ENCODE data around the gene ZNF667. TPM values are rescaled to one million over a fixed set of nuclear protein-coding genes. Genes with fewer than 3 reads are reported as not detected.

Gene ZNF667
- polyA plus RNA-seq, 1 experiment = 1.9 TPM

- TF ChIP-seq, protein P1, sequence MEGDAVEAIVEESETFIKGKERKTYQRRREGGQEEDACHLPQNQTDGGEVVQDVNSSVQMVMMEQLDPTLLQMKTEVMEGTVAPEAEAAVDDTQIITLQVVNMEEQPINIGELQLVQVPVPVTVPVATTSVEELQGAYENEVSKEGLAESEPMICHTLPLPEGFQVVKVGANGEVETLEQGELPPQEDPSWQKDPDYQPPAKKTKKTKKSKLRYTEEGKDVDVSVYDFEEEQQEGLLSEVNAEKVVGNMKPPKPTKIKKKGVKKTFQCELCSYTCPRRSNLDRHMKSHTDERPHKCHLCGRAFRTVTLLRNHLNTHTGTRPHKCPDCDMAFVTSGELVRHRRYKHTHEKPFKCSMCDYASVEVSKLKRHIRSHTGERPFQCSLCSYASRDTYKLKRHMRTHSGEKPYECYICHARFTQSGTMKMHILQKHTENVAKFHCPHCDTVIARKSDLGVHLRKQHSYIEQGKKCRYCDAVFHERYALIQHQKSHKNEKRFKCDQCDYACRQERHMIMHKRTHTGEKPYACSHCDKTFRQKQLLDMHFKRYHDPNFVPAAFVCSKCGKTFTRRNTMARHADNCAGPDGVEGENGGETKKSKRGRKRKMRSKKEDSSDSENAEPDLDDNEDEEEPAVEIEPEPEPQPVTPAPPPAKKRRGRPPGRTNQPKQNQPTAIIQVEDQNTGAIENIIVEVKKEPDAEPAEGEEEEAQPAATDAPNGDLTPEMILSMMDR (IDR thresholded peaks at IDR 0.05; ENCODE audit: insufficient read depth, low read depth, low read length) = no peak
- peak within 1 kb of the TSS; percentile 70 for H3K4me3 ChIP-seq (ENCODE audit: low read depth, low read length)
- DNase-seq (ENCODE audit: low read depth) = peak; percentile 82
- POLR2A ChIA-PET = no interaction called here
- H3K27me3 ChIP-seq (ENCODE audit: control insufficient read depth, insufficient read depth, low read length) = no peaks in the 10 kb centered on the region
- H3K36me3 ChIP-seq (ENCODE audit: control insufficient read depth, insufficient read depth, low read length) = peaks cover 6% of the 10 kb centered on the region
- CTCF ChIA-PET = no interaction called here
Observed at GRCh38 chr19:56403764-56404704, 73.1 kb downstream of the ZNF667 start, which contains the start of gene ZNF583. TSS of gene ZNF583 (plus strand) at chr19:56404332. CDS start at chr19:56407115, 2,783 bp downstream.

GRCh38 chr19:56403261-56403660 is 73.9 kb downstream of the ZNF667 start:
- POLR2A ChIA-PET = no interaction called here

GRCh38 chr19:56400485-56400884 is 76.7 kb downstream of the ZNF667 start:
- POLR2A ChIA-PET = no interaction called here
- CTCF ChIA-PET = no interaction called here

More at GRCh38 chr19:56403261-56403660, 73.9 kb downstream of the ZNF667 start:
- CTCF ChIA-PET = no interaction called here
- peaks cover 4% of the 10 kb centered on the region; the same call in 1 of the 2 replicates for H3K36me3 ChIP-seq (ENCODE audit: control insufficient read depth, insufficient read depth, low read length)
- H3K27me3 ChIP-seq (ENCODE audit: control insufficient read depth, insufficient read depth, low read length) = no peaks in the 10 kb centered on the region
- H3K4me3 ChIP-seq (ENCODE audit: low read depth, low read length) = peak overlapping the region; percentile 70
- DNase-seq (ENCODE audit: low read depth) = no peak
- TF ChIP-seq, protein P1 (IDR thresholded peaks at IDR 0.05; ENCODE audit: insufficient read depth, low read depth, low read length) = no peak

GRCh38 chr19:56398809-56399208 is 78.3 kb downstream of the ZNF667 start:
- H3K36me3 ChIP-seq (ENCODE audit: control insufficient read depth, insufficient read depth, low read length) = peaks cover 3% of the 10 kb centered on the region; the same call in 1 of the 2 replicates
- no peaks in the 10 kb centered on the region for H3K27me3 ChIP-seq (ENCODE audit: control insufficient read depth, insufficient read depth, low read length)
- no peak for DNase-seq (ENCODE audit: low read depth)
- H3K4me3 ChIP-seq (ENCODE audit: low read depth, low read length) = no peak overlapping the region
- CTCF ChIA-PET = no interaction called here
- POLR2A ChIA-PET = no interaction called here
- TF ChIP-seq, protein P1 (IDR thresholded peaks at IDR 0.05; ENCODE audit: insufficient read depth, low read depth, low read length) = no peak

More at GRCh38 chr19:56400485-56400884, 76.7 kb downstream of the ZNF667 start:
- no peak overlapping the region for H3K4me3 ChIP-seq (ENCODE audit: low read depth, low read length)
- DNase-seq (ENCODE audit: low read depth) = no peak
- H3K36me3 ChIP-seq (ENCODE audit: control insufficient read depth, insufficient read depth, low read length) = peaks cover 3% of the 10 kb centered on the region; the same call in 1 of the 2 replicates
- TF ChIP-seq, protein P1 (IDR thresholded peaks at IDR 0.05; ENCODE audit: insufficient read depth, low read depth, low read length) = no peak
- no peaks in the 10 kb centered on the region for H3K27me3 ChIP-seq (ENCODE audit: control insufficient read depth, insufficient read depth, low read length)

All from BJ (cell line).